GM12872 (cell line): ENCODE measurements around the gene TARBP1.

Experiments
- TF ChIP-seq, protein P1 (sequence below): IDR thresholded peaks from 3 replicates; pipeline ENCODE4 v1.5.1; 2011; ENCODE audit warnings: low read depth, mild to moderate bottlenecking, low read length, moderate library complexity; ENCODE audit not compliant: insufficient read depth

The TARBP1 gene

DNA sequence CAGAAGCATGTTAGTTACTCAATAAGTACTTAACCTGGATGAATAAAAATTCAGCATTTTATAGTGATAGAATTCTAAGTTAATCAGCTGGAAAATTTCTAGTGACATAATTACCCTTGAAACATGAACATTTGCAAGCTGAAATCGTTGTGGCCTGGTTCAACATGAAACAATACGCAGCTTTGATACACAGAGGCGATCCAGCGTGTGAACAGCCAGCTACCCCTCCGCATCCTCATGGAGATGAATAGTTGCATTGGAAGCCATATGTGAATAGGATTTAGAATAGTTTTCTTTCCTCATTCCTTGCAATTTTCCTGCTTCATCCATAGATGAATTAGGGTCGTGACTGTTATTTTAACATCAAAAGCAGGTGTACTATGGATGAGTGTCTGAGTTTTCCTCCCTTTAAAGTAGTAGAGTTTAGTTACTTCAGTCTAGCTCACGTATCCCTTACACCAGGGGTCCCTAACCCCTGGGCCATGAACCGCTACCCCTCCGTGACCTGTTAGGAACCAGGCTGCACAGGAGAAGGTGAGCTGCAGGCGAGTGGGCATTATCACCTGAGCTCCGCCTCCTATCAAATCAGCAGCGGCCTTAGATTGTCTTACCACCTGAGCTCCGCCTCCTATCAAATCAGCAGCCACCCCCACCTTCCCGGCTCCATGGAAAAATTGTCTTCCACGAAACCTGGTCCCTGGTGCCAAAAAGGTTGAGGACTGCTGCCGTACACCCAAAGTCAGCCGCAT is 6.2 kb upstream of the TARBP1 start:
- TF ChIP-seq, protein P1, sequence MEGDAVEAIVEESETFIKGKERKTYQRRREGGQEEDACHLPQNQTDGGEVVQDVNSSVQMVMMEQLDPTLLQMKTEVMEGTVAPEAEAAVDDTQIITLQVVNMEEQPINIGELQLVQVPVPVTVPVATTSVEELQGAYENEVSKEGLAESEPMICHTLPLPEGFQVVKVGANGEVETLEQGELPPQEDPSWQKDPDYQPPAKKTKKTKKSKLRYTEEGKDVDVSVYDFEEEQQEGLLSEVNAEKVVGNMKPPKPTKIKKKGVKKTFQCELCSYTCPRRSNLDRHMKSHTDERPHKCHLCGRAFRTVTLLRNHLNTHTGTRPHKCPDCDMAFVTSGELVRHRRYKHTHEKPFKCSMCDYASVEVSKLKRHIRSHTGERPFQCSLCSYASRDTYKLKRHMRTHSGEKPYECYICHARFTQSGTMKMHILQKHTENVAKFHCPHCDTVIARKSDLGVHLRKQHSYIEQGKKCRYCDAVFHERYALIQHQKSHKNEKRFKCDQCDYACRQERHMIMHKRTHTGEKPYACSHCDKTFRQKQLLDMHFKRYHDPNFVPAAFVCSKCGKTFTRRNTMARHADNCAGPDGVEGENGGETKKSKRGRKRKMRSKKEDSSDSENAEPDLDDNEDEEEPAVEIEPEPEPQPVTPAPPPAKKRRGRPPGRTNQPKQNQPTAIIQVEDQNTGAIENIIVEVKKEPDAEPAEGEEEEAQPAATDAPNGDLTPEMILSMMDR: no peak

DNA sequence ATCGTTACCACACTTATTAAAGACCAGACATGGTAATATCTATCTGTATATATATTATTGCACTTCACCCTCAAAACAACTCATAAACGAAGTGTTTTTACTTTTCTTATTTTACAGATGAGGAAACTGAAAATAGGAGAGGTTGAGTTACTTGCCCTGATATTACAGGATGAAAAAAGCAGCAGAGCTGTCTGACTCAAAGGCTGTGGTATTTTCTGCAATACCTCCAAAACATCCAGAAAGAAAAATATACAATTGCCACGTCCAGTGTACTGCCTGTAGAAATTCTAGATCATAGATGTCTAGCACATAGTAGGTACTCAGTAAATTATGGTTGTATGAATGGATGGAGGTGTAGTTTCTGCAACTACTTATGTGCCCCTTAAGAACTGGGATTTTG is 5.2 kb upstream of the TARBP1 start:
- TF ChIP-seq, protein P1: no peak

GRCh38 chr1:234481771-234482170 is 2.8 kb upstream of the TARBP1 start:
- TF ChIP-seq, protein P1: no peak

- TF ChIP-seq, protein P1: no peak
These were observed 887 bp upstream of the TARBP1 start for GRCh38 chr1:234479866-234480265.

DNA sequence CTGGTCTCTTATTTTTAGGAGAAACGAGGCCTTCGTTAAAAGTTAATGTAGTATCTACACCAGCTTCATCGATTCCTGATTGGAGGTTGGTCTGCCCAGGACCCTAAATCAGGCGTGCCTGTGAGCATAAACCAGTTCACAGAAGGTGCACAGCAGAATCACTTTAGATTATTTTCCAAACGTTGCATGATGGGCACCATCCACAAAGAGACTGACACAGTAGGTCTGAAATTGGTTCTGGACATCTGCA is 256 bp upstream of the TARBP1 start:
- TF ChIP-seq, protein P1: no peak

- TF ChIP-seq, protein P1: no peak
These were observed 863 bp downstream of the TARBP1 start for GRCh38 chr1:234478152-234478480.

GRCh38 chr1:234477386-234478151 is 1.4 kb downstream of the TARBP1 start:
- TF ChIP-seq, protein P1: no peak
